ENCODE measurements around the gene GOLM1. TPM values are rescaled to one million over a fixed set of nuclear protein-coding genes. Genes with fewer than 3 reads are reported as not detected.

GOLM1 gene
- total RNA-seq, 4 donors from 2014 or later, result 4.6 to 11.1 (median 7.1) TPM

DNA sequence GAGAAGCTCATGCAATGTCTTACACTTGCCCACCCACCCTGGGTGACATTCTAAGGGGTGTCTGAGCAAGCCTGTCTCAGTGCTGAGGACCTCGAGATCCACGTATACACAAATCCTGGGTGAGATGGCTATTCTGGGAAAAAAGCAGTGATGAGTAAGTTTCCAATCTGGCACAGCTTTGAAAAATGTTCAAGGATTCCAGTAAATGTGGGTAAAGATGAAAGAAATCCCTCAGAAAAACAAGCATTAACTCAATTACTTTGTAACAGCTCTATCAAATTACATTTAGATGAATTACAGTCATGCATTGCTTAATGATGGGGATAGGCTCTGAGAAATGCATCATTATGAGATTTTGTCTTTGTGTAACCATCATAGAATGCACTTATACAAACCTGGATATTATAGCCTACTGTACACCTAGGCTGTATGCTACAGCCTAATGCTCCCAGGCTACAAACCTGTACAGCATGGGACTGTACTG is 26.9 kb downstream of the GOLM1 start:
- WGBS, 2 donors, result 77 to 85% methylated on average over 2 of the region's 2 CpGs
- no peak for DNase-seq (ENCODE audit: low spot score in 2 of 2)
- intact Hi-C loops (cut with DNase I; ENCODE audit: low total_unique reads), result no loop called here
- no peak overlapping the region for H3K4me3 ChIP-seq (ENCODE audit: low read depth, poor library complexity, severe bottlenecking)
- TF ChIP-seq POLR2A (IDR thresholded peaks at IDR 0.05), result no peak
- TF ChIP-seq, protein P1, sequence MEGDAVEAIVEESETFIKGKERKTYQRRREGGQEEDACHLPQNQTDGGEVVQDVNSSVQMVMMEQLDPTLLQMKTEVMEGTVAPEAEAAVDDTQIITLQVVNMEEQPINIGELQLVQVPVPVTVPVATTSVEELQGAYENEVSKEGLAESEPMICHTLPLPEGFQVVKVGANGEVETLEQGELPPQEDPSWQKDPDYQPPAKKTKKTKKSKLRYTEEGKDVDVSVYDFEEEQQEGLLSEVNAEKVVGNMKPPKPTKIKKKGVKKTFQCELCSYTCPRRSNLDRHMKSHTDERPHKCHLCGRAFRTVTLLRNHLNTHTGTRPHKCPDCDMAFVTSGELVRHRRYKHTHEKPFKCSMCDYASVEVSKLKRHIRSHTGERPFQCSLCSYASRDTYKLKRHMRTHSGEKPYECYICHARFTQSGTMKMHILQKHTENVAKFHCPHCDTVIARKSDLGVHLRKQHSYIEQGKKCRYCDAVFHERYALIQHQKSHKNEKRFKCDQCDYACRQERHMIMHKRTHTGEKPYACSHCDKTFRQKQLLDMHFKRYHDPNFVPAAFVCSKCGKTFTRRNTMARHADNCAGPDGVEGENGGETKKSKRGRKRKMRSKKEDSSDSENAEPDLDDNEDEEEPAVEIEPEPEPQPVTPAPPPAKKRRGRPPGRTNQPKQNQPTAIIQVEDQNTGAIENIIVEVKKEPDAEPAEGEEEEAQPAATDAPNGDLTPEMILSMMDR (IDR thresholded peaks at IDR 0.05), result no peak

DNA sequence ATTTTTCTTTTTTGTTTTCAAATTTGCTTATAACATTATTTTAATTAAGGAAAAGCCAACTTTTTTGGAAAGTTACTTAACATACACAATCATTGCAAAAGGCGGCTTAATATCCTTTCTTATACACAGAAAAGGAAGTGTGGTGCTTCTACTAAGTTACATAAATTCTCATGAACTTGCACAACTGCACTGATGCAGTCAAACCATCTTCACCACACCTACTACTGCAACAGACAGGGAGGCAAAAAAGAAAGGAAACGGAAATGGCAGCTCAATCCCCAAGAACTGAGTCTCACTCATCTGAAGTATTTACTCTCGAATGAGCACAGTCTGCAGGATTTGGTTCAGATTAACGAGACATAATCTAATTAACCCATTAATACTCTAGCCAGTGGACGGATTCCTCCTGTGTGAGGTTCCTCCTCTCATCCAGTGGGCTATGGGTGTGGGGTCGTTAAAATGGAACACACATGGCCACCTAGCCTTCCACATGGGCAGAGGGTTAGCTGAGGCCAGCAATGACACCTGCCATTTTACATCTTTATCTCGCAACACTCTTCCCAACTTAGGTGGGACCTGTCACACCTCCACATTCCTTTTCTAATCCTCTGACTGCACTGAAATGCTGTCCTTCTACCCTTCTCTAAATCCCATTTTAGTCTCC is 30.0 kb downstream of the GOLM1 start:
- intact Hi-C loops (cut with DNase I; ENCODE audit: low total_unique reads), result no loop called here
- no peak overlapping the region for H3K4me3 ChIP-seq (ENCODE audit: low read depth, poor library complexity, severe bottlenecking)
- DNase-seq (ENCODE audit: low spot score in 2 of 2), result no peak
- TF ChIP-seq, protein P1 (IDR thresholded peaks at IDR 0.05), result no peak
- no peak for TF ChIP-seq POLR2A (IDR thresholded peaks at IDR 0.05)
- 78 to 86% methylated on average over 7 of the region's 7 CpGs for WGBS, 2 donors

DNA sequence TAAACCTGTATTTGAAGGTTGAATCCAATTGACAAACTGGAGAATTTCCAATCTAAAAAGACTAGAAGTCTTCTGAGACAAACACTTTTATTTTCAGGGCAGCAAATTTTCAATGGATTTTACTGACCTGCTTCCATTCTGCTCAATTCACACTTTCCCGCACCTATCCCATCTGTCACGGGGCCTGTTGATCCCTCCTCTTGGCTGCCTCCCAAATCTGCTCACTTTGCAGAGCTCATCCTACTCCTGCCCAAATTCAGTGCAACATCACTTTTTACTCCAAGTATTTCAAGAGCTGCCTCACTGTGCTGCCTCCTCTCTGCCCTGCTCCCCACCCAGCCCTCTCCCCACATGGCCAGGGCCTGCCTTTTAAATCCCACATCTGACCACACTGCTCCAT is 35.1 kb downstream of the GOLM1 start:
- DNase-seq (ENCODE audit: low spot score in 2 of 2), result no peak
- no peak overlapping the region for H3K4me3 ChIP-seq (ENCODE audit: low read depth, poor library complexity, severe bottlenecking)
- intact Hi-C loops (cut with DNase I; ENCODE audit: low total_unique reads), result no loop called here
- TF ChIP-seq, protein P1 (IDR thresholded peaks at IDR 0.05), result no peak
- TF ChIP-seq POLR2A (IDR thresholded peaks at IDR 0.05), result no peak
- WGBS, 2 donors, result 76 to 90% methylated on average over 2 of the region's 2 CpGs

DNA sequence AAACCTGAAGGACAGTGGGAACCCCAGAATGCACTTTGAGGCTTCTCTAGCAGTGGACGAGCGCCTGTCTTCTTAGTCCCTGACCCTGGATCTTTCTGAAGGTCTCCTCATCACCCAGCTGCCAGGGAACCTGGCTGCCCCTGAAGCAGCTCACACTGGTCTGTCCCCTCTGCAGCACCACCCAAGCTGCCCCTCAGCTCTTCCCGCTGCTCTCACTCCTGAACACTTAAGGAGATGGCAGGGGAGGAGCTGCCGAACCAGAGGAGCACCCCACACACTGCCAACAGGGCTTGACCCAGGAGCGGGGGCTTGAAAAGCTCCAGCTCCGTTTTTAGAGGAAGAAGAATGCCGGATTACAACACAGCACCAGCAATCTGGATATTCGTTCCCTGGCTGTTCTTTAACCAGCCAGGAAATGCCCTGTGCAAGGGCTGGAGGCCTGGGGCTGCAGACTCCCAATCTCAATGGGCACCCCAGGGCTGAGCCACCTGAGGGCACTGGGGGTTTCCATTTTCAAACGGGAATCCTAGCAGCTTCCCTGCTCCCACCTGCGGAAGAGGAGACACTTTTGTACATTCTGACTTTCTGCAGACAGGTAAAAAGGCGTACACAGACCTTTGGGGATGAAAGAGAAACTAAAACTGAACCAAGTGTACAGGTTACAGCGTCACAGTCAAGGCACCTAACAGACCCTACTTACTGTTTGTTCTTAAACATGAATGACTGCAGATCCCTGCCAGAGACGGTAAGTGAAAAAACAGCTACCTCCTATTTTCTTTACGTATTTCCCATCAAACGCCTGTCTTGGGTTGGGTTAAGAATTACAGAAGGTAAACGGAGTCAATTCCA is 36.3 kb downstream of the GOLM1 start:
- DNase-seq (ENCODE audit: low spot score in 2 of 2), result no peak
- TF ChIP-seq, protein P1 (IDR thresholded peaks at IDR 0.05), result no peak
- no peak for TF ChIP-seq POLR2A (IDR thresholded peaks at IDR 0.05)
- H3K4me3 ChIP-seq (ENCODE audit: low read depth, poor library complexity, severe bottlenecking), result no peak overlapping the region
- intact Hi-C loops (cut with DNase I; ENCODE audit: low total_unique reads), result no loop called here
- 81 to 90% methylated on average over 16 of the region's 16 CpGs for WGBS, 2 donors

DNA sequence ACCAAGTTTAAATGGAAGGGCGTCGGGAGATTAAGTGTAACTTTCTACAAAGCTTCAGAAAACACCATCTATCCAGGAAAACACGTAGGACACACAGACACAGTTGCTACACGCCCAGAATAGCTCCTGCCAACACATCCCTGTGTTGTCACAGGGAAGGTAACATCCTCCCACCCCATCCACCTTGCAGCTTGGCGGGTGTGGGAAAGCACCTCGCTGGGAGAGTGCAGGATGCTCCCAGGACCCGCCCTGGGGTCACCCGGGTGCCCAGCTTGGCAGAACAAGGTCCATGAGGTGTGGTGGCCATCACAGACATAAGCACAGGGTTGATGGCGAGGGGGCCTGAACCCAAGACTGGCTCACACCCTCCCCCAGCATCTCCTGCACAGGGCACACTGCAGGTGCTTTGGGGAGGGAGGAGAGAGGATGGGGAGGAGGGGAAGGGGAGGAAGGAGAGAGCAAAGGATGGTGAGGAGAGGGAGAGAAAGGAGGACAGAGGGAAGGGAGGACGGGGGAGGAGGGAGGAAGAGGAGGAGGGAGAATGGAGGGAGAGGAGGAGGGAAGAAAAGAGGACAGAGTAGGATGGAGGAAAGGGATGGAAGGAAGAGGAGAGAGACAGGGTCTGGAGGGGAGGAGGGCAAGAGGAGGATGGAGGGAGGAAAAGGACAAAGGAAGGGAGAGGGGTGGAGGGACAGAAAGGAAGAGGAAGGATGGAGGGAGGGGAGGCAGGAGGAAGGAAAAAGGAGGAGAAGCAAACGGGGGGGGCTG is 37.2 kb downstream of the GOLM1 start:
- WGBS, 2 donors, result 62 to 75% methylated on average over 11 of the region's 11 CpGs
- DNase-seq (ENCODE audit: low spot score in 2 of 2), result peak in 1 of 2 donors; percentile 61
- TF ChIP-seq, protein P1 (IDR thresholded peaks at IDR 0.05), result no peak
- H3K4me3 ChIP-seq (ENCODE audit: low read depth, poor library complexity, severe bottlenecking), result no peak overlapping the region
- intact Hi-C loops (cut with DNase I; ENCODE audit: low total_unique reads), result no loop called here
